HFFc6 (cell line): ENCODE data around the gene IP6K1. TPM values are rescaled to one million over a fixed set of nuclear protein-coding genes. Genes with fewer than 3 reads are reported as not detected.

Experiments used
- DNase-seq: peaks from one replicate; pipeline ENCODE4 v3.0.0-alpha.2; 2018
- H3K27ac Mint-ChIP-seq: 2 replicates; pipeline ENCODE4 v1.8.0; 2020; ENCODE audit warnings: mild to moderate bottlenecking, mixed read lengths
- H3K27me3 Mint-ChIP-seq: 2 replicates; pipeline ENCODE4 v1.8.0; 2021; ENCODE audit warnings: mild to moderate bottlenecking, moderate library complexity, mixed read lengths; ENCODE audit not compliant: insufficient read depth
- H3K36me3 Mint-ChIP-seq: 2 replicates; pipeline ENCODE4 v1.8.0; 2021; ENCODE audit warnings: low read depth, mixed read lengths
- H3K4me1 Mint-ChIP-seq: 2 replicates; pipeline ENCODE4 v1.8.0; 2020; ENCODE audit warnings: low read depth, mixed read lengths
- H3K4me3 Mint-ChIP-seq: 2 replicates; pipeline ENCODE4 v1.8.0; 2020; ENCODE audit warnings: mild to moderate bottlenecking, moderate library complexity, mixed read lengths
- H3K9me3 Mint-ChIP-seq: 2 replicates; pipeline ENCODE4 v1.8.0; 2020; ENCODE audit warnings: mild to moderate bottlenecking, mixed read lengths
- CTCF ChIP-seq: fragments of 200-600 bp; sonication (generic); IDR thresholded peaks from 2 replicates; pipeline ENCODE4 v1.5.0; 2021; ENCODE audit warnings: antibody characterized with exemption, mild to moderate bottlenecking
- total RNA-seq, 6 experiments: library from RNA; stranded (reverse); fragmentation: NEBNext Ultra II Directional; extraction: Animal tissue kit (Norgen Biotek cat#: 25700); gene quantifications; 2 replicates in 1 of 6; 3 replicates in 5 of 6; pipeline ENCODE4 v1.2.3, GENCODE V29; 2021

Gene IP6K1
- total RNA-seq, 6 experiments from 2014 or later: 29.8 to 43.7 (median 38.4) TPM

GRCh38 chr3:49791571-49791970 lies 5.2 kb upstream of the IP6K1 start:
- no peak; the same call in 1 of the 2 replicates for TF ChIP-seq CTCF

GRCh38 chr3:49790626-49791411 lies 4.5 kb upstream of the IP6K1 start:
- peak; percentile 58 for DNase-seq
- H3K27ac Mint-ChIP-seq: peak overlapping the region; percentile 3; the same call in 1 of the 2 replicates
- no peak overlapping the region for H3K4me3 Mint-ChIP-seq

More at GRCh38 chr3:49791571-49791970, 5.2 kb upstream of the IP6K1 start:
- no peak overlapping the region for H3K4me3 Mint-ChIP-seq
- peaks cover 2% of the 10 kb centered on the region; the same call in 1 of the 2 replicates for H3K27me3 Mint-ChIP-seq
- no peaks in the 10 kb centered on the region for H3K9me3 Mint-ChIP-seq
- no peaks in the 10 kb centered on the region for H3K36me3 Mint-ChIP-seq
- H3K4me1 Mint-ChIP-seq: peaks cover 24% of the 10 kb centered on the region
- H3K27ac Mint-ChIP-seq: no peak overlapping the region
- DNase-seq: no peak

GRCh38 chr3:49788056-49788455 lies 1.7 kb upstream of the IP6K1 start:
- H3K27me3 Mint-ChIP-seq: peaks cover 2% of the 10 kb centered on the region
- no peak overlapping the region for H3K4me3 Mint-ChIP-seq
- H3K9me3 Mint-ChIP-seq: no peaks in the 10 kb centered on the region

More at GRCh38 chr3:49790626-49791411, 4.5 kb upstream of the IP6K1 start:
- TF ChIP-seq CTCF: no peak
- Mint-ChIP-seq H3K27me3 (peaks cover 2% of the 10 kb centered on the region; the same call in 1 of the 2 replicates), H3K36me3 (peaks cover under 1% of the 10 kb centered on the region), H3K9me3 (no peaks in the 10 kb centered on the region), H3K4me1 (peaks cover 24% of the 10 kb centered on the region)

GRCh38 chr3:49787536-49787935 lies 1.2 kb upstream of the IP6K1 start:
- H3K27me3 Mint-ChIP-seq: peaks cover 2% of the 10 kb centered on the region
- H3K36me3 Mint-ChIP-seq: peaks cover 13% of the 10 kb centered on the region
- H3K4me3 Mint-ChIP-seq: no peak overlapping the region
- H3K4me1 Mint-ChIP-seq: peaks cover 36% of the 10 kb centered on the region
- DNase-seq: no peak
- no peak overlapping the region for H3K27ac Mint-ChIP-seq
- TF ChIP-seq CTCF: no peak
- no peaks in the 10 kb centered on the region for H3K9me3 Mint-ChIP-seq

More at GRCh38 chr3:49788056-49788455, 1.7 kb upstream of the IP6K1 start:
- Mint-ChIP-seq H3K4me1 (peaks cover 36% of the 10 kb centered on the region), H3K36me3 (peaks cover 13% of the 10 kb centered on the region), H3K27ac (no peak overlapping the region)
- DNase-seq: no peak
- TF ChIP-seq CTCF: no peak

GRCh38 chr3:49787182-49787464 lies 781 bp upstream of the IP6K1 start:
- Mint-ChIP-seq H3K27ac (peak overlapping the region; percentile 92), H3K4me3 (peak overlapping the region; percentile 97), H3K27me3 (peaks cover 2% of the 10 kb centered on the region), H3K36me3 (peaks cover 13% of the 10 kb centered on the region), H3K9me3 (no peaks in the 10 kb centered on the region), H3K4me1 (peaks cover 36% of the 10 kb centered on the region)
- no peak for TF ChIP-seq CTCF
- DNase-seq: no peak
